HG03520 (cell line): ENCODE measurements around the gene TANC1.
"Not testable (repeated sequence)": the region's sequence is repeated elsewhere in the genome, so short reads cannot be mapped to it uniquely, and the experiment has no call there.

Experiments
- ATAC-seq: cut with Tn5 transposase; IDR thresholded peaks from one replicate; pipeline ENCODE4 v1.9.1; 2021; ENCODE audit warnings: mild to moderate bottlenecking, moderate library complexity; ENCODE audit not compliant: unreplicated experiment

TANC1 gene

DNA sequence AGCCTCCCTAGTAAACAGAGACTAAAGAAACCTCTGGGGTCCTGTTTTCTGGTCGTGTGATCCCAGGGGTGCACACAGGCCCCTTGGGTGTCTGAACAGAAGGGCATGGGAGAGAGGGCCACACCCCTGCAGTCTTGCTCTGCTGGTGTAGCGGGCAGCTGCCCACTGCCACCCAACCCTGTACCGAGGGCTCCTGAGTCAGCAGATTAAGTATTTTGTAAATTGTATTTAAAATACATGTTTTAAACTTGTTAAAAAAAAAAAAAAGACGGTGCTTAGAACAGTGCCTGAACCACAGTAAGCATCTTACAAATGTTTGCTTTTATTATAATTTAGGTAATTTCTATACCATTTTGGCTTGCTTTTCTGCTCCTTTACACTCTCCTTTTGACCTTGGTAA lies 113.7 kb downstream of the TANC1 start:
- no peak for ATAC-seq

DNA sequence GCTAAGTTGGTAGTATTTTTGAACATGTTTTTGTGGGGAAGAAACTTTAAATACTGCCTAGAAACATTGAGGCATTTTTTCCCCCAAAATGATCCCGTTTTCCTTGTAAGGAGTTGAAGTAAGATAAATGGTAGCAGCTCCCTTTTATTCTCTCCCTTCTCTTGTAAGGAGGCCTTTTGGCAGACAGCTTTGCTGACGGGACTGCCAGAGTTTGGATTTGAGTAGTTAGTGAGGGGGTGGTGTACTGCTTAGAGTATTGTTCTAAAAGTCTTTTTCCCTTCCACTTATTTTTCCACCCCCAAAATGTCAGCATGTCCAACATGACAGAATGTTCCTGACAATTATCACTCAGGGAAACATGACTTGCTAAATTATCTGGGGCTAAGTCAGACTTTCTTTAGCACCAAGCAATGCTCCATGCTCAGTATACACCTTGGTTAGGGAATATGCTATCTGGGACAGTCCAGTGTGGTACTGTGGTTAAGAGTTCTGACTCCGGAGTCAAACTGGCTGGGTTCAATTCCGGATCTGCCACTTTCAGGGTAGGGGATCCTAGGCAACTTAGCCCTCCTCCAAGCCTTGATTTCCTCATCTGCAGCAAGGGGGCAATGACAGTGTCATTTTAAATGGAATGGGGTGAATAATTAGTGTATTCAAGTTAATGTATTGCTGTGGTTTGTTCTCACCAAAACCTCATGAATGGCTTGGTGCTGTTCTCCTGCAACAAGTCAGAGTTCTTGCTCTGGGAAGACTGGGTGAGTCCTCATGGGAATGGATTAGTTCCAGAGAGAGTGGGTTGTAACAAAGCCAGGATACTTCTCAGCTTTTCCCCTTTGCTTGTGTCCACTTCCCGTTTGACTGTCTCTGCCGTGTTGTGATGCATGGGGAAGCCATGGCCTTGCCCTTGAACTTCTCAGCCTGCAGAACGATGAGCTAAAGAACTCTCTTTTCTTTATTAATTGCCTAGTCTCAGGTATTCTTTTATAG lies 116.2 kb downstream of the TANC1 start:
- ATAC-seq: no peak

DNA sequence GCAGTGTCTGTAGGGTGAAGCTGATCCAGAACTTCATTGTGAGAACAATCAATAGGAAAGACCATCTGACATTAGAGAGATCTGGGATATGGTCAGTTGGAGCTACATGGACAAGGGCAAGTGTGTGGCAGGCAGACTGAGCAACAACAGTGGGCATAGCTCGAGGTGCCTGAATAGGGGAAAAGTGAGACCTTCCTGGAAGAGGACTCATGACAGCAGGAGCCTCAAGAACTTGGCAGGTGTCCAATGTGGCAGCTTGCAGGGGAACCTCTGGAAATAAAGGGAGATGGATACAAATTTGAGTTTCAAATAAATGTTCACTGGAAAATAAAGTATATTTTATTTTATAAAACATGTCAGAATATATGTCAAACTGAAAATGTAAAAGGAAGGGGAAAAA lies 117.9 kb downstream of the TANC1 start:
- no peak for ATAC-seq

DNA sequence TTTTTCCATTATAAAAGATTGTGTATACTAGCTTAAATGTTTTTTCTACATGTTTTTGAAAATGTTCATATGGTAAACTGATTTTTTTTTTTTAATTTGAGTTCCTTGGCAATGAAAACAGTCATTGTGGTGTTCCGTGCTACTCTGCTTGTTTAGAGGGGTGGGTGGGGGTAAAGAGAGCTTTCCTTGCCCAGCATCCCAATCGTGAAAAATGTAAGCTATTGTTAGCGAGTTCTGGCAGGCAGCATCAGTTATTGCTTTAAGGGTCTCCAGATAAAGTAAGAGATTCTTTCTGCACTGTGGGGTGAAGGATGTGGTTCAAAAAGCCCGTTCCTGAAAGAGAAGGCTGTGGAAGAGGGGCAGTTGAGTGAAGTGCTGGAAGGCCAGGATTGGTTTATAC lies 118.4 kb downstream of the TANC1 start:
- no peak for ATAC-seq

DNA sequence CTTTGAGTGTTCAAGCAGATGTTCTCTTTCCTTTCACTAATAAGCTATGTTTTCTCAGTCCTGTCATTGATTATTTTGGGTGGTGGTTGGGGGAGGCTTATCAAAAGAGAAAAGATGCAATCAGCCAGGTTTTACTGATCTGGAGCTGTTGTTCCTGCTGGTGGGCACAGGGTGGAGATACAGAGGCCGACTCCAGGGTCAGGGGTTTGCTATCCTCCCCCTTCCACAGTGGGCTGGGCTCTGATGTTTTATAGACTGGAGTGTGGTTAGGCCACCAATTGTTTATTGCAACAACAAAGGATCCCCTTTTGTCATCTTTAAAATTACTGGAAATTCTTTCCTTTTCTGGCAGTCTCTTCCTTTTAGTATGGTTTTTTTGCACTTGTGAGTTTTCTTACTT lies 120.5 kb downstream of the TANC1 start:
- ATAC-seq: no peak

DNA sequence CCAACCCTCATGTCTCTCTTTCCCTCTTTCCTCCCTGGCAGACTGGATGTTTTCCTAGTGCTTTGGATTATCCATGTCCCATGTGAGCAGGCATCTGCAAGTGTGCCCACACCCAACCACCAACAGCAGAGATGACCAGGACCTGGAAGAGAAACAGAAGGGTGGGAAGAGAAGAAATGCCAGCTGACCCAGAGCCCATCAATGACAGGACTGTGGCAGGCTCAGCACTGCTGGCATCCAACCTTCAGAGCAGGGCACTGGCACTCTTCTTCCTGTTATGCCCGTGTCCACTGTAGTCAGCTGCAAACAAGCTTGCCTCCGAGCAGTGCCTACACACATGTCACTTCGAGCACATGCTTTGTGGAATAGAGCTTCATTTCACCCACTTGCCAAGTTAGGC lies 121.1 kb downstream of the TANC1 start:
- no peak for ATAC-seq

DNA sequence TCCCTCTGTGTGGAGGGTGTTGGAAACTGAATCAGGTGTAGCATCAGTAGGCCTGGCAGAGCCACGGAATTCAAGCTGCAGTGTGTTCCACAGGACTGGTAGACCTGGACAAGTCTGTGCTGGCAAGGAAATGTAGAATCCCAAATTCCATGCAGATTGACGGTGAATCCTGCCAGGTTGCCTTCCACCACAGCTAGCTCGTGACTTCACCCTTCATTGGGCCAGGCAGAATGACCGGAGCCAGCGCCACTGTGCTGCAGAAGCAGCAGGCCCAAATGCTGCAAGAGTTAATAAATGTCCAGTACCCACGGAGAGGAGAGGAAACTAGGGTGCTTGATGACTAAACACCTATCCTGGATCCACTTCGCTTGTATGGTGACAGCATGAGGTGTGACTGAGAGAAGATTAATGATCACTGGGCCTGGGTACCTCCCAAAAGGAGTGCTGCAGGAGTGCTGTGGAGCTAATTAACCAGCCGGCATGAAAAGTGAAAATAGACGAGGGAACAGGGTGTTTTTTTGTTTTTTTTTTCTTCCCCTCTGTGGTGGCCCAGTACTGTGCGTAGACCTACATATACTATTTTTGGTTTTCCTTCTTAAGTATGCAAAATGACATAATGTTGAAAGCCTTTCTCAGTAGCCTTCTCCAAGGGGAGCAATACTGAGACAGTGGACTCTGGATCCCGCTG lies 122.2 kb downstream of the TANC1 start:
- peak; percentile 52 for ATAC-seq

DNA sequence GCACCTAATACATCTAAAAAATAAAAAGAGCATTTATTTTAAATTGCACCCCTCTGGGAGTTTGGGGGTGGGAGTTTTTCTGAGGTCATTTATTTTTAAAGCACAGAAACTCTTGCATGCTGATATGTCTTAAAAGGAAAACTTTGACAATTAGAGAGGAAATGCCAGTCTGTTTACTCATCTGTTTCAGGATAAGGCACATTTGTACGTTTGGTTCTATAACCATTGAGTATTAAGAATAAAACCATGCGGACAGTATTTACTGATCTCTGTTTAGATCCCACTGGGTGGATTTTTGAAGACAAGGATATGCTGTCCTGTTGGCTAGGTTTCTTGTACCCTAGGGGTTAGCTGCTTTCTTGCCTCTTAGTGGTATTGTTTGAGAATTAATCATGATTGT lies 122.9 kb downstream of the TANC1 start:
- no peak for ATAC-seq

DNA sequence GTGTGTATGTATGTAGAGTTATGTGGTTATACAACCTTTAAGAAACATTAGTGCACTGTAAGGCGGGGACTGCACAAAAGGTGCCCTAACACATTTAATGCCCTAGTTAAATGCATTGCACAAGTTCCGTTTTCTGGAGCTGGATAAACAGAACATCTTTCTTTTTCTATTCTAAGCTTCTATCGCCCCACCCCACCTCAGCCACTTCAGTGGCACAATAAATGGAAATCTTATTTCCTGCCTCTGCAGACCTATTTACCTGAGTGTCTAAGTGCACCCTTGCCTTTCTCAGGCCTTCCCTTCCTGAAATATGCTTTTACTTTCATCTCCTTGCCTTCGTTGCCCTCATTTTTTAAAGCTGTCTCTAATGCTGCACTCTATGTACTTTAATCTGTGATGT lies 123.5 kb downstream of the TANC1 start:
- ATAC-seq: no peak

DNA sequence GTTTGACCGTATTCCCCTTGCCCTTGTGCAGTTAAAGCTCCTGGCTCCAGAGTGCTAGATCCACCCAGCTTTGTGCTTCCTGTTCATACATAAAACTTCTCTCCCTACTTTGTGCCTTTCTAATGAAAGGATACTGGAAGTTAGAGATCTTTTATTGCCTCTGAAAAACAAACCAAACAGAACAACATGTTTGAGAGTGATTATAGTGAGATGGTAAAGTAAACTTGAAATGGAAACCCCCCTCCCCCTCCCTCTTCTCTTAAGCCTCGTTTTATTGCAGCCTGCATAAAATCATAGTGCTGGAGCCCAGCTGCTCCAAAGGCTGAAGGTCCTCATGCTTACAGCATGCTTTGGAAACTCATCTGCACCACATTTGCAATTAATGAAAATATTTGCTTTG lies 125.1 kb downstream of the TANC1 start:
- no peak for ATAC-seq

DNA sequence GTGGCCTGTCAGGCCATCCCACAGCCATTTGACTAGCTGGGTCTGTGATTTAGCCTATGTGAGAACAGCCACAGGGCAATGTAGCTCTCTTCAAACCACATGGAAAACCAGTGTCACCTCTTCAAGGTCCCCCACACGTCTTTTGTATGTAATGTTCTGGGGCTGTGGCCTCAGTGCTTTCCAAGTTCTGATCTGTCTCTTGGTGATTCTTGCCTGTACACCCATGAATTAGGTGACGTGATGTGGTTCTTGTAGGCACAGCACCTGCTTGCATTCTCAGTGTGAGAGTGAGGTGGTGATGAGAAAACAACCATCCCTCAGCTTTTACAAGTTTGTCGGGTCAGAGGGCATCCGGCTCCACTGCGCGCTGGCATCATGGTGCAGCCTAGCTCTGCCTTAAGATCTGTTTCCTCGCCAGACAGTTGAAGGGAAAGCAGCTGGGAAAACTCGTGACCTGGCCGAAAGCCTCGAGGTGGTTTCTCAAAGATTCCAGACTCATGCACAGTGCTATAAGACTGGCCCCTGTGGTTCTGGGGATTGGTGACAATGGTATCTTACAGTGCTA lies 125.8 kb downstream of the TANC1 start:
- ATAC-seq: no peak

DNA sequence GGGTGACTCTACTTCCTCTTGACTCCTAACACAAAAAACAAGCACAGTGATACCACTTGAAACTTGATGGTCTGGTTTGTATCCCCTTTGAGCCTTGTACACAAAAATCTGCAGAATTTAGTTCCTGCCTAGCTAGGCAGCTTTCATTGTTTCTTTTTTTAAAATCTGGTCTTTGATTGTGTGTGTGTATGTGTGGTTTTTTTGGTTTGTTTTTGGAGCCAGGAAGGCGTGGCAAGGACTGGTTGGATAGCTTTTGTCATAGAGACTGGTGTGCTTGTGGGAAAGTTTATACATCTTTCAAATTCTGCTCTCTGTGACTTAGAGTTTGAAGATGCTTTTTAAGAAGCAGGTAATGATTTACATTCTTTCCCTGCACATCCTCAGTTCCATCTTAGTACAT lies 127.4 kb downstream of the TANC1 start:
- no peak for ATAC-seq

DNA sequence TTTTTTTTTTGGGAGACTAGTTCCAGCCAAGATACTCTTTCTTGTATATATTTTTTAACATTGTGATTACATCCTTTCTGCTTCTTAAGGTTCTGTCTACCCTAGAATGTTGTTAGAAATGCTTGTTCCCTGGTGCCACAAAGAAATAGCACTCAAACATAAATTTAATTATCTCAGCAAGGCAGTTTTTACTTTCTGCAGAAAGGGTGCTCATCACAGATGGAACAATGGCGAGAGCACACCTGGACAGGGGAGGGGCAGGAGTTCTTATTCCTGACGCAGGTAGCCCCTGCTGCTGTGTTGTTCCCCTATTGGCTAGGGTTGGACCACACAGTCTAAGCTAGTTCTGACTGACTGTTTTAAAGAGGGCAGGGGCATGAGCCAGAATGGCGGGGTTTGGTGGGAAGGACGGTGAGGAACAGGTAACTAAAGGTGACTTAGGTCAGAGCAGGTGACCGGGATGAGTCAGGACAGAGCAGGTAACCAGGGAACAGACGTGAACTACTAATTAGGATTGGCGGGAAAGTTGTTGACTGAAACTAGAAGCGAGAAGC lies 127.9 kb downstream of the TANC1 start:
- ATAC-seq: not testable (repeated sequence)

DNA sequence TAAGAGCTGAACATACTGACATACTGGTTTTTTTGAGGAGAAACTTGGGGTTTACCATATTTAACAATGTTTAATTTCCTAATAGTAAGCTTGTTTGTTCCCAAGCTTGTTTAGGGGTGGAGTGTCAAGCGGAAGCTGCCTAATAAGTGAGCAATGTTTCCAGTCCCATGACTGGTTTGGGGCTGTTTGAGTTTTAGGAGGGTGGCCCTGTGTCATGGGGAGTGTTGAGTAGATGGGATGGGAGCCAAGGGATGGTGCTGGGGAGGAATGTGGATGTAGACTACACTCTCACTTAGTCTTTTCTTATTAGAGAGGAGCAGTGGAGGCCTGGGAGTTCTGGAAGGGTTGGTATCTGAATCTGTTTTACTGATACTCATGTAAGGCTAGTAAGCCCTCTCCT lies 128.5 kb downstream of the TANC1 start:
- ATAC-seq: no peak

DNA sequence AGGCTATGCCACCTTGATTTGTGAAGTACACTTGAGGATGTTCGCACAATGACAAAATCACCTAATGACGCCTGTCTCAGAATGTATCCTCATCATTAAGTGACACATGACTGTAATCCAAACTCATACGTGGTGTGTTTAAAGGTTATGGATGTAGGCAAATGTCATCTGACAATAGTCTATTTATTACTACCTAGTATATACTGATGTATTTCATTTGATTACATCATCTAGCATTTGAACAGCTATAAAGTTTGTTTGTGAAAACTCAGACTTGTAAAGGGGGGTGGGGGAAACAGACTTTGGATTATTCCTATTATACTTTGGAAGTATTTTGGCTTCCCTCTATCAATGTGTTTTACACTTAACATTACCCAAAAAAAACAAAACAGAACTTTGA lies 129.9 kb downstream of the TANC1 start:
- ATAC-seq: no peak

DNA sequence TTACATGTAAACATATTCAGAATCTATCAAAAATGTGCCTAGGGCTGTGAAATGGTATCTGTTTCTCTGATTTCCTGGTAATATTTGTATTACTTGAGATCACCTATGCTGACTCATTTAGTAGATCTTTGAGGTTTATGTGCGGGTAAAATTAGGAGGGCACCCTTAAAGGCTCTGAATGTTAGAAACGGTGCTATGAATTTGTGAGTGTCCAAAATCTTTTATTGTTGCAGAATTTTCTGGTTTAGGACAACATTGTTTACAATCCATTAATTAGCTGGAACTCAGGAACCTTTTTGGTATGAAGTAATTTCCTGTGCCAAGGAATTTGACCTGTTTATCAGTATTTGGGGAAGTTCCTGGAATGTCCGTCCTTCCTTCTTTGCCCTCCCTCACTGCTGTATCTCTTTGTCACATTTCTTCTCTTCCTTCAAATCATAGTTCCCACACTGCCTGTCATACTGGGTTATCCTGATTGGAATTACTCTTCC lies 130.5 kb downstream of the TANC1 start:
- ATAC-seq: no peak

DNA sequence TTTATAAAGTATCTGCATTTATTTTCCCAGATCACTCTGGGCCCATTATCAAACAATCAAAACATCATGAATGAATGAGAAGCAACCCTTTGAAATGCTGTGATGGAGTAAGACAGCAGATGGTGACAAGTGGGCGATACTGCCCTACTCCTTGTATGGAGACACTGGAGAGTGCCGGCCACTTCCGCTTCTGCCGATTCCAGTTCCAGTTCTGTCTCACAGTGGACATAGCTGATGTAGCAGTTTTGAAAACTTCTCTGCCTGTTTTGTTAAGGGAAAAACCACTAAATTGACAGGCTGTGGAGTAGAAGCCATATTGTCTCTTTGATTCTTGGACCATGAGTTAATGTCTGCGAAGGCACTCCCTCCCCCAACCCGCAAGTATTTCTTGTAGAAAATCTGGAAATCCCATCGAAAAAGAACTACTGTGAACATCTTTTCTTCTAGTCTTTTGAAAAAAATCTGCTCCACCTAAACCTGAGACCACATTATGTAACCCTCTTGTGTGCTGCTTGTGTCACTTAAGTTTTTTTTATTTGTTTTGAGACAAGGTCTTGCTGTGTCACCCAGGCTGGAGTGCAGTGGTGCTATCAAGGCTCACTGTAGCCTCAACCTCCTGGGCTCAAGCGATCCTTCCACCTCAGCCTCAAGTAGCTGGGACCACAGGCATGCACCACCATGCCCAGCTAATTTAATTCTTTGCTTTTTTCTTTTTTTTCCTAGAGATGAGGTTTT lies 133.5 kb downstream of the TANC1 start:
- ATAC-seq: no peak

DNA sequence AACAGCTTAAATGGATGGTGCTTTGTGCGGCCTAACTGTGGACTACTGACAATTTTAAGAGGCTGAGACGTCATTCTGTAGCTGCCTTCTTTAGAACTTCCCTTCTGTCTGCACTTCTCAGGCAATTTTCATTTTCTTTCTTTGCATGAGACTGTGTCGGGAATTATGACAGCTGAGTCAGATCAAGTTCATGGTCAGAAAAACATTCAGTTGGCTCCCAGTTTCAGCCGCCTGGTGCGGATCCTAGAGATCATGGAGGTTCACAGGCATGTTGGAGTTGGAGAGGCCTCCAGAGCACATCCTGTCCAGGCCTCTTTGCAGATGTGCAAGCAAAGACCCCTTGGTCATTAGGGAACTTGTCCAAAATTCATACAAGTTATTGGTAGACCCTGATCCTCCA lies 135.0 kb downstream of the TANC1 start:
- ATAC-seq: no peak

DNA sequence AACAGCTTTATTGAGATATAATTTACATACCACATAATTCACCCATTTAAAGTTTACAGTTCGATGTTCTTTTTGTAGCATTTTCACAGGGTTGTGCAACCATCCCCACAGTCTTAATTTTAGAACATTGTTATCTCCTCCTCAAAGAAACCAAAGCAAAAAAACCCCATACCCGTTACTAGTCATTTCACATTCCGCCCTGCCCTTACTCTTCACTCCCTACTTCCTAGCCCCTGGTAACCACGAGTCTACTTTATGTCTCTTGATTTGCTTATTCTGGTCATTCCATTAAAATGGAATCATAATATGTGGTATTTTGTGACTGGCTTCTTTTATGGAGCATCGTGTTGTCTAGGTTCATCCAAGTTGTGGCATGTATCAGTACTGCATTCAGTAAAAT lies 137.7 kb downstream of the TANC1 start:
- no peak for ATAC-seq

DNA sequence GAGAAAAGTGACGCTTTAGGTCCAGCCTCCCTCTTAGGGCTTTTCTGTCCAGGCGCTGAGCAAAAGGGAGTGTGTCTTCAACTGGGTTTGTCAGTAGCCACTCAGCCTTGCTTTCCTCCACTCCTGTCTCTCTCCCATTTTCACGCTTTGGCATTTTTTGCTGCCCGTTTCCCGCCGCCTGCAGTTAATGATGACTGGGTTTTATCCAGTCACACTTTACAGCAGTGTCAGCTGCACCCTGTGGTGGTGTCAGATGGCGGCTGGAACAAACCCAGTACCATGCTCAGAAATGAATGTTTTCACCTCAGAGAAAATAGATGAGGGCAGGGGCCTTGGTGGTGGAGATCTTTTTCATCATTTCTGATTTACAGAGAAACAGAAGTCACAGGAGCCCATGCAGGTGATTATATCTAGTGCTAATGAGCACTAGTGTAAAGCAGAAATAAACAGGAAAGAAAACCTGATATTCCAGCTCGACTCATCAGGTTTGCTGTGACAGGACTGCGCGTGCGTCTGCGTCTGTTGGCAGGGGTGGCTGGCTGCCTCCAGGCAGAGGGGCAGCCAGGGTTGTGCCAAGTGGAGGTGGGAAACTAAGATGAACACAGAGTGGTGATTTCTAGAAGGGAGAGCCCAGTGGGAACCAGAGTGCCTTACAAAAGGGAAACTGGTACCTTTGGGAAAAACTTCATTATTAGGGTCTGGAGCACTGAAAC lies 139.9 kb downstream of the TANC1 start:
- ATAC-seq: no peak
